GM12875 (cell line): Measurements from ENCODE around the gene IL6R.

Experiments used
- H3K4me3 ChIP-seq: one replicate; pipeline ENCODE4 v1.5.1; 2011; ENCODE audit warnings: low read depth, low read length, control low read depth
- TF ChIP-seq, protein P1 (sequence below): IDR thresholded peaks from 2 replicates; pipeline ENCODE4 v1.5.1; 2011; ENCODE audit warnings: low read depth, mild to moderate bottlenecking, control low read depth, inconsistent platforms, low read length, moderate library complexity, borderline replicate concordance; ENCODE audit not compliant: insufficient read depth

The IL6R gene

GRCh38 chr1:154468535-154469250, 63.5 kb downstream of the IL6R start:
- TF ChIP-seq, protein P1, sequence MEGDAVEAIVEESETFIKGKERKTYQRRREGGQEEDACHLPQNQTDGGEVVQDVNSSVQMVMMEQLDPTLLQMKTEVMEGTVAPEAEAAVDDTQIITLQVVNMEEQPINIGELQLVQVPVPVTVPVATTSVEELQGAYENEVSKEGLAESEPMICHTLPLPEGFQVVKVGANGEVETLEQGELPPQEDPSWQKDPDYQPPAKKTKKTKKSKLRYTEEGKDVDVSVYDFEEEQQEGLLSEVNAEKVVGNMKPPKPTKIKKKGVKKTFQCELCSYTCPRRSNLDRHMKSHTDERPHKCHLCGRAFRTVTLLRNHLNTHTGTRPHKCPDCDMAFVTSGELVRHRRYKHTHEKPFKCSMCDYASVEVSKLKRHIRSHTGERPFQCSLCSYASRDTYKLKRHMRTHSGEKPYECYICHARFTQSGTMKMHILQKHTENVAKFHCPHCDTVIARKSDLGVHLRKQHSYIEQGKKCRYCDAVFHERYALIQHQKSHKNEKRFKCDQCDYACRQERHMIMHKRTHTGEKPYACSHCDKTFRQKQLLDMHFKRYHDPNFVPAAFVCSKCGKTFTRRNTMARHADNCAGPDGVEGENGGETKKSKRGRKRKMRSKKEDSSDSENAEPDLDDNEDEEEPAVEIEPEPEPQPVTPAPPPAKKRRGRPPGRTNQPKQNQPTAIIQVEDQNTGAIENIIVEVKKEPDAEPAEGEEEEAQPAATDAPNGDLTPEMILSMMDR: no peak
- H3K4me3 ChIP-seq: no peak overlapping the region

- H3K4me3 ChIP-seq: no peak overlapping the region
- TF ChIP-seq, protein P1: no peak
These were observed 64.9 kb downstream of the IL6R start for GRCh38 chr1:154469844-154470560.

DNA sequence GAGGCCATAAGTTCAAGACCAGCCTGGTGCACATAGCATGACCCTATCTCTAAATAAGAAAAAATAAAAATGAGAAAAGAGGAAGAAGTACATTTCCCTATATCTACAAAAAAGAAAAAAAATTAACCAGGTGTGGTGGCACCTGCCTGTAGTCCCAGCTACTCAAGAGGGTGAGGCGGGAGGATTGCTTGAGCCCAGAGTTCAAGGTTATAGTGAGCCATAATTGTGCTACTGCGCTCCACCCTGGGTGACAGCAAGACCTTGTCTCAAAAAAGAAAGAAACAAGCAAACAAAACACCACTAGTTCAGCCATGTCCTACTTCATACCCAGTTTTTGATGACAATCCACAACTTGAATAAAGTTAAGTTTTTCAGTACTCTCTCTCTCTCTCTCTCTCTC, 66.2 kb downstream of the IL6R start:
- H3K4me3 ChIP-seq: no peak overlapping the region
- TF ChIP-seq, protein P1: no peak

GRCh38 chr1:154474802-154475201, 69.7 kb downstream of the IL6R start:
- TF ChIP-seq, protein P1: no peak
- no peak overlapping the region for H3K4me3 ChIP-seq

- no peak overlapping the region for H3K4me3 ChIP-seq
- TF ChIP-seq, protein P1: no peak
These were observed 71.6 kb downstream of the IL6R start for GRCh38 chr1:154476791-154477190.

- no peak overlapping the region for H3K4me3 ChIP-seq
- TF ChIP-seq, protein P1: no peak
These were observed 72.9 kb downstream of the IL6R start for GRCh38 chr1:154478013-154478412.

DNA sequence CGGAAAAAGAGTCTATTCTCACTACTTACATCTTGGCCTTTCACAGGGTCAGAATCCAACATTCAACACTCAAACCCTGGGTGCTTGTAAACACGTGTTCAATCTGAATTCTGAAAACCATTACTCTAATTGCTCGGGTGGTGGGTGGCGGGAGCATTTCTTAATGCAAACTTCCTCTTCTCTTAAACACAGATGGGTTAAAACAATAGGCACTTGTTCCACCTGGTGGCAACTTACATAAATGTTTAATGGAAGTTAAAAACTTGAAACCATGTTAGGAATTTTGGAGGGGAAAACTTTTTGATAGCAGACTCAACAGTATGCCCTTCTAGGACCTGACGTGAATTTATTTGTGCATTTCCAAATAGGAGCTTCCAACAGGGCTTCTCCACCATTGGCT, 73.5 kb downstream of the IL6R start:
- no peak overlapping the region for H3K4me3 ChIP-seq
- TF ChIP-seq, protein P1: no peak
